ENCODE data around the gene THBS2. TPM values are rescaled to one million over a fixed set of nuclear protein-coding genes. Genes with fewer than 3 reads are reported as not detected.
"Not testable (repeated sequence)": the region's sequence is repeated elsewhere in the genome, so short reads cannot be mapped to it uniquely, and the experiment has no call there.

The THBS2 gene
- total and polyA plus RNA-seq, 8 donors, result 4.8 to 126 (median 6.9) TPM

- Histone ChIP-seq H3K4me3 (no peak overlapping the region), H3K9me3 (peaks cover 0 to 7% of the 10 kb centered on the region in 2 donors), H3K36me3 (no peaks in the 10 kb centered on the region), H3K27ac (no peak overlapping the region), H3K4me1 (no peaks in the 10 kb centered on the region), H3K27me3 (no peaks in the 10 kb centered on the region)
- intact Hi-C loops (cut with DNase I), result no loop called here
- ATAC-seq (no peak), DNase-seq (no peak)
- TF ChIP-seq CTCF (IDR thresholded peaks at IDR 0.05), result no peak
These were observed 51.7 kb downstream of the THBS2 start for GRCh38 chr6:169201985-169202384.

GRCh38 chr6:169200893-169201514 is 52.6 kb downstream of the THBS2 start:
- Histone ChIP-seq H3K27me3 (no peaks in the 10 kb centered on the region), H3K36me3 (no peaks in the 10 kb centered on the region), H3K4me1 (no peaks in the 10 kb centered on the region), H3K9me3 (no peaks in the 10 kb centered on the region), H3K27ac (no peak overlapping the region), H3K4me3 (no peak overlapping the region)
- no peak for DNase-seq
- intact Hi-C loops (cut with DNase I), result no loop called here
- no peak for TF ChIP-seq CTCF (IDR thresholded peaks at IDR 0.05)
- no peak for ATAC-seq

- H3K27me3 ChIP-seq, result no peaks in the 10 kb centered on the region
- H3K4me3 ChIP-seq, result no peak overlapping the region
- DNase-seq (no peak), ATAC-seq (no peak)
- intact Hi-C loops (cut with DNase I), result no loop called here
- no peak for TF ChIP-seq CTCF (IDR thresholded peaks at IDR 0.05)
- H3K36me3 ChIP-seq, result no peaks in the 10 kb centered on the region
- H3K4me1 ChIP-seq, result no peaks in the 10 kb centered on the region
- H3K27ac ChIP-seq, result no peak overlapping the region
- H3K9me3 ChIP-seq, result no peaks in the 10 kb centered on the region
These were observed 53.9 kb downstream of the THBS2 start for GRCh38 chr6:169199625-169200335.

GRCh38 chr6:169198885-169199284 is 54.8 kb downstream of the THBS2 start:
- Histone ChIP-seq H3K9me3 (no peaks in the 10 kb centered on the region), H3K4me3 (no peak overlapping the region), H3K4me1 (no peaks in the 10 kb centered on the region), H3K27me3 (no peaks in the 10 kb centered on the region), H3K27ac (no peak overlapping the region), H3K36me3 (no peaks in the 10 kb centered on the region)
- no peak for ATAC-seq
- no peak for TF ChIP-seq CTCF (IDR thresholded peaks at IDR 0.05)
- intact Hi-C loops (cut with DNase I), result no loop called here
- no peak for DNase-seq

GRCh38 chr6:169197929-169198328 is 55.7 kb downstream of the THBS2 start:
- H3K27me3 ChIP-seq; H3K4me1 ChIP-seq; H3K9me3 ChIP-seq; ATAC-seq; H3K27ac ChIP-seq; H3K36me3 ChIP-seq; DNase-seq; H3K4me3 ChIP-seq; intact Hi-C loops (cut with DNase I): not testable (repeated sequence)

- DNase-seq; H3K27me3 ChIP-seq; H3K27ac ChIP-seq; H3K36me3 ChIP-seq; H3K4me1 ChIP-seq; ATAC-seq; H3K4me3 ChIP-seq; intact Hi-C loops (cut with DNase I); H3K9me3 ChIP-seq: not testable (repeated sequence)
These were observed 57.4 kb downstream of the THBS2 start for GRCh38 chr6:169196279-169196678.

Measured in left lung (tissue), 10 donors.